Measurements from ENCODE around the gene GAB2. TPM values are rescaled to one million over a fixed set of nuclear protein-coding genes. Genes with fewer than 3 reads are reported as not detected.

The GAB2 gene
- total RNA-seq, 5 donors from 2014 or later (not counting 1 experiment from before 2014, with no cell fraction given) = 5.4 to 17.2 (median 8.8) TPM

GRCh38 chr11:78380615-78381051 lies 37.0 kb downstream of the GAB2 start:
- Mint-ChIP-seq H3K4me3 (no peak overlapping the region), H3K27ac (no peak overlapping the region), H3K27me3 (no peaks in the 10 kb centered on the region), H3K9me3 (peaks cover 7 to 20% (median 14%) of the 10 kb centered on the region in 3 donors), H3K4me1 (peaks cover 0 to 6% (median 6%) of the 10 kb centered on the region in 3 donors), H3K36me3 (peaks cover 16% of the 10 kb centered on the region)
- H3K4me3 ChIP-seq (ENCODE audit: control insufficient read depth in 1 of 2, extremely low read depth in 1 of 2, low read length in 1 of 2) = no peak overlapping the region
- ChIA-PET POLR2A (interaction anchor here in 1 of 2 donors (0.6 kb wide), 1 partner anchor 13 kb away, joined by 3 read pairs; no protein-coding TSS in a partner anchor), CTCF (interaction anchor here in 1 of 2 donors (0.9 kb wide), 1 partner anchor 11 kb away, joined by 3 read pairs; no protein-coding TSS in a partner anchor)
- no CpG with 5 or more reads among the region's 5 CpGs for WGBS (ENCODE audit: insufficient coverage)
- H3K9me3 ChIP-seq = no peaks in the 10 kb centered on the region
- DNase-seq (no peak), ATAC-seq (replicated peaks in 1 of 4) (no peak)
- H3K36me3 ChIP-seq (ENCODE audit: control insufficient read depth in 2 of 2, extremely low read depth in 1 of 2, insufficient read depth in 1 of 2, low read length in 1 of 2) = no peaks in the 10 kb centered on the region
- peaks cover 0 to 5% of the 10 kb centered on the region in 2 experiments for H3K4me1 ChIP-seq (ENCODE audit: control insufficient read depth in 1 of 2, extremely low read depth in 1 of 2, insufficient read depth in 2 of 2, low read length in 2 of 2)
- no peak overlapping the region for H3K27ac ChIP-seq (ENCODE audit: low read length)
- no peaks in the 10 kb centered on the region for H3K27me3 ChIP-seq (replicated peaks in 1 of 2; ENCODE audit: control insufficient read depth in 2 of 2, extremely low read depth in 1 of 2, insufficient read depth in 2 of 2, low read length in 1 of 2)

DNA sequence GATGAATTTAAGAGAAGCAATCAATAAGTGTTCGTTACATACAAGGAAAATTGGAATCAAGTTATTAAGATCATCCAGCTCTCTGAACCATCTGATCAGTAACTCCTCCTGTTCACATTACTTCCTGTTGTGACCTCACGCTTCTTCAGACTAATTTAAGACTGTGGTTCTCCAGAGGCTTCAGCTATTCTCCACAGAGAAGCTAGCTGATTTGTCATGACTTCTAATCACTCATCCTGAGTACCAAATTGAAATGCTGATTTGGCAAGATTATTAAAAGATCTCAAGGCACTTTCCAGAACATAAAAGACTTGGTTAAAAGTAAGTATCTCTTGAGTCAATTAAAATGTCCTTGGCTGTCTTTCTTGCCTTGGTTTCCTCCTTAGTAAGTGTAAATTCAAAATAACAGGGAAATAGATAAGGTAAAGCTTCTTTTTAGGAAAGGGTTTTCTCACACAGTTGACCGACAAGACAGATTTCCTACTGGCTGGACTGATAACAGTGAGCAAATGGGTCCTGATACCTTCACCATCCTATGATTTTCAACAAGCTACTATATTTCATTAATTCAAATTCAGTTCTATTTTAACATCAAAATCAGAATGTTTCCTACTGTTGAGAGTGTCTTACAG lies 38.5 kb downstream of the GAB2 start:
- peaks cover 0 to 7% (median 5%) of the 10 kb centered on the region in 3 donors for H3K9me3 Mint-ChIP-seq
- no peak overlapping the region for H3K27ac Mint-ChIP-seq
- peaks cover 0 to 6% (median 6%) of the 10 kb centered on the region in 3 donors for H3K4me1 Mint-ChIP-seq
- ATAC-seq (replicated peaks in 1 of 4) (no peak), DNase-seq (no peak)
- Histone ChIP-seq H3K27me3 (replicated peaks in 1 of 2; ENCODE audit: control insufficient read depth in 2 of 2, extremely low read depth in 1 of 2, insufficient read depth in 2 of 2, low read length in 1 of 2) (no peaks in the 10 kb centered on the region), H3K9me3 (no peaks in the 10 kb centered on the region), H3K36me3 (ENCODE audit: control insufficient read depth in 2 of 2, extremely low read depth in 1 of 2, insufficient read depth in 1 of 2, low read length in 1 of 2) (no peaks in the 10 kb centered on the region), H3K4me1 (ENCODE audit: control insufficient read depth in 1 of 2, extremely low read depth in 1 of 2, insufficient read depth in 2 of 2, low read length in 2 of 2) (peaks cover 0 to 5% of the 10 kb centered on the region in 2 experiments), H3K27ac (ENCODE audit: low read length) (no peak overlapping the region), H3K4me3 (ENCODE audit: control insufficient read depth in 1 of 2, extremely low read depth in 1 of 2, low read length in 1 of 2) (no peak overlapping the region)
- no peaks in the 10 kb centered on the region for H3K27me3 Mint-ChIP-seq
- ChIA-PET CTCF (interaction anchor here in 1 of 2 donors (0.7 kb wide), 1 partner anchor 36 kb away, joined by 4 read pairs; no protein-coding TSS in a partner anchor), POLR2A (no interaction called here)
- H3K36me3 Mint-ChIP-seq = peaks cover 5% of the 10 kb centered on the region
- WGBS (ENCODE audit: insufficient coverage) = 30% methylated on average over 1 of the region's 3 CpGs
- no peak overlapping the region for H3K4me3 Mint-ChIP-seq

- 87% methylated on average over 2 of the region's 9 CpGs for WGBS (ENCODE audit: insufficient coverage)
- peaks cover 0 to 6% (median 6%) of the 10 kb centered on the region in 3 donors for H3K4me1 Mint-ChIP-seq
- H3K36me3 Mint-ChIP-seq = no peaks in the 10 kb centered on the region
- H3K9me3 Mint-ChIP-seq = peaks cover 0 to 4% (median 0%) of the 10 kb centered on the region in 3 donors
- Histone ChIP-seq H3K4me1 (ENCODE audit: control insufficient read depth in 1 of 2, extremely low read depth in 1 of 2, insufficient read depth in 2 of 2, low read length in 2 of 2) (peaks cover 0 to 5% of the 10 kb centered on the region in 2 experiments), H3K9me3 (no peaks in the 10 kb centered on the region), H3K27me3 (replicated peaks in 1 of 2; ENCODE audit: control insufficient read depth in 2 of 2, extremely low read depth in 1 of 2, insufficient read depth in 2 of 2, low read length in 1 of 2) (no peaks in the 10 kb centered on the region), H3K36me3 (ENCODE audit: control insufficient read depth in 2 of 2, extremely low read depth in 1 of 2, insufficient read depth in 1 of 2, low read length in 1 of 2) (no peaks in the 10 kb centered on the region), H3K27ac (ENCODE audit: low read length) (no peak overlapping the region), H3K4me3 (ENCODE audit: control insufficient read depth in 1 of 2, extremely low read depth in 1 of 2, low read length in 1 of 2) (no peak overlapping the region)
- POLR2A ChIA-PET = interaction anchor here in 1 of 2 donors (0.6 kb wide), 1 partner anchor 10 kb away, joined by 3 read pairs; no protein-coding TSS in a partner anchor
- no peak overlapping the region for H3K27ac Mint-ChIP-seq
- H3K27me3 Mint-ChIP-seq = no peaks in the 10 kb centered on the region
- H3K4me3 Mint-ChIP-seq = no peak overlapping the region
- no peak for DNase-seq
- CTCF ChIA-PET = no interaction called here
- no peak for ATAC-seq (replicated peaks in 1 of 4)
Observed at GRCh38 chr11:78377625-78378418, 39.8 kb downstream of the GAB2 start.

- Histone ChIP-seq H3K9me3 (no peaks in the 10 kb centered on the region), H3K27me3 (replicated peaks in 1 of 2; ENCODE audit: control insufficient read depth in 2 of 2, extremely low read depth in 1 of 2, insufficient read depth in 2 of 2, low read length in 1 of 2) (no peaks in the 10 kb centered on the region), H3K4me3 (ENCODE audit: control insufficient read depth in 1 of 2, extremely low read depth in 1 of 2, low read length in 1 of 2) (no peak overlapping the region), H3K4me1 (ENCODE audit: control insufficient read depth in 1 of 2, extremely low read depth in 1 of 2, insufficient read depth in 2 of 2, low read length in 2 of 2) (peaks cover 0 to 5% of the 10 kb centered on the region in 2 experiments), H3K27ac (ENCODE audit: low read length) (no peak overlapping the region), H3K36me3 (ENCODE audit: control insufficient read depth in 2 of 2, extremely low read depth in 1 of 2, insufficient read depth in 1 of 2, low read length in 1 of 2) (no peaks in the 10 kb centered on the region)
- no peak overlapping the region for H3K27ac Mint-ChIP-seq
- H3K27me3 Mint-ChIP-seq = no peaks in the 10 kb centered on the region
- no peaks in the 10 kb centered on the region for H3K36me3 Mint-ChIP-seq
- H3K4me3 Mint-ChIP-seq = no peak overlapping the region
- ATAC-seq (replicated peaks in 1 of 4) (no peak), DNase-seq (no peak)
- peaks cover 0 to 4% (median 0%) of the 10 kb centered on the region in 3 donors for H3K9me3 Mint-ChIP-seq
- POLR2A ChIA-PET = no interaction called here
- WGBS (ENCODE audit: insufficient coverage) = 71% methylated on average over 2 of the region's 3 CpGs
- peaks cover 0 to 6% (median 6%) of the 10 kb centered on the region in 3 donors for H3K4me1 Mint-ChIP-seq
- CTCF ChIA-PET = no interaction called here
Observed at GRCh38 chr11:78376858-78377257, 40.8 kb downstream of the GAB2 start.

- Mint-ChIP-seq H3K4me1 (peaks cover 0 to 6% (median 6%) of the 10 kb centered on the region in 3 donors), H3K4me3 (no peak overlapping the region), H3K27me3 (no peaks in the 10 kb centered on the region), H3K36me3 (no peaks in the 10 kb centered on the region), H3K27ac (no peak overlapping the region), H3K9me3 (peaks cover 0 to 4% (median 0%) of the 10 kb centered on the region in 3 donors)
- no peak overlapping the region for H3K4me3 ChIP-seq (ENCODE audit: control insufficient read depth in 1 of 2, extremely low read depth in 1 of 2, low read length in 1 of 2)
- POLR2A ChIA-PET = no interaction called here
- H3K36me3 ChIP-seq (ENCODE audit: control insufficient read depth in 2 of 2, extremely low read depth in 1 of 2, insufficient read depth in 1 of 2, low read length in 1 of 2) = no peaks in the 10 kb centered on the region
- no peaks in the 10 kb centered on the region for H3K27me3 ChIP-seq (replicated peaks in 1 of 2; ENCODE audit: control insufficient read depth in 2 of 2, extremely low read depth in 1 of 2, insufficient read depth in 2 of 2, low read length in 1 of 2)
- H3K27ac ChIP-seq (ENCODE audit: low read length) = no peak overlapping the region
- WGBS (ENCODE audit: insufficient coverage) = no CpG with 5 or more reads among the region's 3 CpGs
- H3K4me1 ChIP-seq (ENCODE audit: control insufficient read depth in 1 of 2, extremely low read depth in 1 of 2, insufficient read depth in 2 of 2, low read length in 2 of 2) = peaks cover 0 to 5% of the 10 kb centered on the region in 2 experiments
- CTCF ChIA-PET = no interaction called here
- DNase-seq = no peak
- no peaks in the 10 kb centered on the region for H3K9me3 ChIP-seq
- no peak for ATAC-seq (replicated peaks in 1 of 4)
Observed at GRCh38 chr11:78374917-78375316, 42.7 kb downstream of the GAB2 start.

- DNase-seq (no peak), ATAC-seq (replicated peaks in 1 of 4) (no peak)
- no peaks in the 10 kb centered on the region for H3K27me3 ChIP-seq (replicated peaks in 1 of 2; ENCODE audit: control insufficient read depth in 2 of 2, extremely low read depth in 1 of 2, insufficient read depth in 2 of 2, low read length in 1 of 2)
- Mint-ChIP-seq H3K9me3 (peaks cover 0 to 4% (median 0%) of the 10 kb centered on the region in 3 donors), H3K27ac (no peak overlapping the region), H3K4me1 (no peaks in the 10 kb centered on the region), H3K4me3 (no peak overlapping the region), H3K27me3 (no peaks in the 10 kb centered on the region), H3K36me3 (no peaks in the 10 kb centered on the region)
- H3K4me3 ChIP-seq (ENCODE audit: control insufficient read depth in 1 of 2, extremely low read depth in 1 of 2, low read length in 1 of 2) = no peak overlapping the region
- no CpG with 5 or more reads among the region's 1 CpG for WGBS (ENCODE audit: insufficient coverage)
- CTCF ChIA-PET = no interaction called here
- H3K4me1 ChIP-seq (ENCODE audit: control insufficient read depth in 1 of 2, extremely low read depth in 1 of 2, insufficient read depth in 2 of 2, low read length in 2 of 2) = no peaks in the 10 kb centered on the region
- POLR2A ChIA-PET = no interaction called here
- H3K9me3 ChIP-seq = no peaks in the 10 kb centered on the region
- no peak overlapping the region for H3K27ac ChIP-seq (ENCODE audit: low read length)
- H3K36me3 ChIP-seq (ENCODE audit: control insufficient read depth in 2 of 2, extremely low read depth in 1 of 2, insufficient read depth in 1 of 2, low read length in 1 of 2) = no peaks in the 10 kb centered on the region
Observed at GRCh38 chr11:78373689-78374088, 43.9 kb downstream of the GAB2 start.

All from T-cell (primary cell).